Thyroid gland (tissue), 4 donors: ENCODE data around the gene CUEDC1. TPM values are rescaled to one million over a fixed set of nuclear protein-coding genes. Genes with fewer than 3 reads are reported as not detected.
A peak's percentile ranks its signal among the peaks of the same experiment; 100 is the strongest.

ENCODE experiments used
- DNase-seq, 2 donors: peaks; one replicate each; pipeline ENCODE4 v3.0.0-alpha.2; 2019
- H3K27ac ChIP-seq, 3 donors: fragments of 200-600 bp; sonication (generic); 1 replicate in 2 of 3; 2 replicates in 1 of 3; pipeline ENCODE4 v1.5.1; 2016 to 2019; ENCODE audit warnings: mild to moderate bottlenecking in 1 of 3, moderate library complexity in 1 of 3
- H3K27me3 ChIP-seq: fragments of 200-600 bp; sonication (generic); one replicate; pipeline ENCODE4 v1.5.1; 2019
- H3K36me3 ChIP-seq, 2 donors: fragments of 200-600 bp; sonication (generic); one replicate each; pipeline ENCODE4 v1.5.1; 2016 to 2019
- H3K4me1 ChIP-seq, 2 donors: fragments of 200-600 bp; sonication (generic); one replicate each; pipeline ENCODE4 v1.5.1; 2017 to 2019
- H3K4me3 ChIP-seq, 3 donors: fragments of 200-600 bp; sonication (generic); replicated peaks in 1 of 3; 1 replicate in 2 of 3; 2 replicates in 1 of 3; pipeline ENCODE4 v1.5.1; 2016; ENCODE audit warnings: mild to moderate bottlenecking in 1 of 3
- H3K9me3 ChIP-seq: fragments of 200-600 bp; sonication (generic); one replicate; pipeline ENCODE4 v1.5.1; 2017
- POLR2A ChIP-seq, 2 donors: fragments of 450-650 bp; IDR thresholded peaks; one replicate each; pipeline ENCODE4 v1.6.1; 2017; ENCODE audit warnings: antibody characterized with exemption in 2 of 2, mild to moderate bottlenecking in 2 of 2, moderate library complexity in 1 of 2
- WGBS, 2 donors: methylation state at CpG; one replicate each; pipeline ENCODE4 v1.1.5; 2017; 5-methylcytosine and 5-hydroxymethylcytosine counted together
- intact Hi-C: fragments of 100-400 bp; cut with DNase I; formaldehyde crosslinking; loops from one replicate; pipeline ENCODE4 v1.15.1; 2023
- total RNA-seq, 4 donors: library from RNA; depleted of rRNA; stranded (reverse); fragments of >200 nt; gene quantifications; one replicate each; pipeline ENCODE4 v1.2.3, GENCODE V29; 2016
- TF ChIP-seq, protein P1 (sequence below), 6 experiments: fragments of 200-600 bp in 3 of 6; fragments of 450-650 bp in 3 of 6; sonication (generic) in 3 of 6; IDR thresholded peaks; one replicate each; pipeline ENCODE4 v1.5.1; 2016 to 2019; ENCODE audit warnings: antibody characterized with exemption in 6 of 6, mild to moderate bottlenecking in 2 of 6, inconsistent platforms in 1 of 6, moderate library complexity in 1 of 6

The CUEDC1 gene
- total RNA-seq, 4 donors from 2014 or later = 25.6 to 32.3 (median 29.9) TPM

DNA sequence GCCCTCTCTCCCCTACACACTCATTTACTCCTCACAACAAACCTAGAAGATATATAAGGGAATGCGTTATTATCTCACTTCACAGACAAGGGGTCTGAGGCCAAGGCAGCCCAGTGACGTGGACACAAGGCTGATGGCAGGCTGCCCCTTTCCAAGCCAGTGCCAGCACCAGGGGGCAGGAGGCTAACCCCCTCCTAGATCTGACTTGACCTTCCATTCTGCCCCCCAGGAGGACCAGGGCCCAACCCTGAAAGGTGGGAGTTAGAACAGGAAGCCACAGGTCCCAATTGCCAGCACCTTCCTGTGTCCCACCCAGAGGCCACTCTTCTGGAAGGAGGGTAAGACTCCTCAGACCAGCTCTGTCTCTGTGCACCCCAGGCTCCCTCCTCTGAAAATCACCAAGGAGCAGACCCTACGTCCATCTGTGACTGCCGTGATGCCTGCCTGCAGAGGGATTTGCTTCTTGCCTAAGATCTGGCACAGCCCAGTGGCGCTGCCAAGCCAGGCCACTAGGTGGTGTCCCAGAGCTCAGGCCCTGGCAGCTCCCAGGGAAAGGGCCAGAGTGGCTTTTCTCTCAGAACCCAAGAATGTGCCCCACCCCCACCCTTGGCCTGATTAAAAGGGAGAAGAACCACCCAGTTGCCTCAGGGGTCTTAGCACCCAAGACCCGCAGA lies 62.9 kb downstream of the CUEDC1 start:
- Histone ChIP-seq H3K4me3 (no peak overlapping the region), H3K27ac (peak overlapping the region; percentile 90 to 99 (median 93)), H3K4me1 (peaks cover 54 to 68% of the 10 kb centered on the region in 2 donors), H3K27me3 (no peaks in the 10 kb centered on the region), H3K36me3 (no peaks in the 10 kb centered on the region), H3K9me3 (no peaks in the 10 kb centered on the region)
- intact Hi-C loops = loop anchor here (5.0 kb wide), 2 partner anchors 60 to 100 kb away; no protein-coding TSS in a partner anchor
- no peak for TF ChIP-seq POLR2A (IDR thresholded peaks at IDR 0.05)
- TF ChIP-seq, protein P1, sequence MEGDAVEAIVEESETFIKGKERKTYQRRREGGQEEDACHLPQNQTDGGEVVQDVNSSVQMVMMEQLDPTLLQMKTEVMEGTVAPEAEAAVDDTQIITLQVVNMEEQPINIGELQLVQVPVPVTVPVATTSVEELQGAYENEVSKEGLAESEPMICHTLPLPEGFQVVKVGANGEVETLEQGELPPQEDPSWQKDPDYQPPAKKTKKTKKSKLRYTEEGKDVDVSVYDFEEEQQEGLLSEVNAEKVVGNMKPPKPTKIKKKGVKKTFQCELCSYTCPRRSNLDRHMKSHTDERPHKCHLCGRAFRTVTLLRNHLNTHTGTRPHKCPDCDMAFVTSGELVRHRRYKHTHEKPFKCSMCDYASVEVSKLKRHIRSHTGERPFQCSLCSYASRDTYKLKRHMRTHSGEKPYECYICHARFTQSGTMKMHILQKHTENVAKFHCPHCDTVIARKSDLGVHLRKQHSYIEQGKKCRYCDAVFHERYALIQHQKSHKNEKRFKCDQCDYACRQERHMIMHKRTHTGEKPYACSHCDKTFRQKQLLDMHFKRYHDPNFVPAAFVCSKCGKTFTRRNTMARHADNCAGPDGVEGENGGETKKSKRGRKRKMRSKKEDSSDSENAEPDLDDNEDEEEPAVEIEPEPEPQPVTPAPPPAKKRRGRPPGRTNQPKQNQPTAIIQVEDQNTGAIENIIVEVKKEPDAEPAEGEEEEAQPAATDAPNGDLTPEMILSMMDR (IDR thresholded peaks at IDR 0.05) = peak; percentile 86 to 99 (median 97)
- peak; percentile 89 to 91 for DNase-seq
- 46 to 47% methylated on average over 6 of the region's 6 CpGs for WGBS, 2 donors

DNA sequence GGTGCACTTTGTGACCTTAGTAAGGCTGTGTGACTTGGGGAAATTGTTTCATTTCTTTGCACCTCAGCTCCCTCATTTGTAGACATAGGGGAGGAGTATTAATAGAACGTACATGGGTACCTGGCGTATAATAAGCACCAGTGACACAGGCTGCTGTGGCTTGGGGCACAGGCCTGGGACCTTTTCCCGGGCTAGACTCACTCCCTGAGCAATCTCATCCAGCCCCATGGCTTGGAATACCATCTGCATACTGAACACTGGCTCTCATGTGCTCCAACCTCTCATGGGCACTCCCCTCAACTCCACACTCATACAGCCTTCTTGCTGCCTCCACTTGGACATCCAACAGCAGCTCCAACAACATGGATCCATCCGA lies 64.4 kb downstream of the CUEDC1 start:
- 89 to 97% methylated on average over 3 to 4 of the region's 4 CpGs for WGBS, 2 donors
- Histone ChIP-seq H3K27ac (peak overlapping the region; percentile 65 to 93 (median 90)), H3K4me3 (no peak overlapping the region), H3K9me3 (no peaks in the 10 kb centered on the region), H3K27me3 (no peaks in the 10 kb centered on the region), H3K36me3 (no peaks in the 10 kb centered on the region), H3K4me1 (peaks cover 54 to 67% of the 10 kb centered on the region in 2 donors)
- no peak for TF ChIP-seq POLR2A (IDR thresholded peaks at IDR 0.05)
- TF ChIP-seq, protein P1 (IDR thresholded peaks at IDR 0.05) = no peak
- intact Hi-C loops = loop anchor here (5.0 kb wide), 2 partner anchors 61 to 101 kb away; no protein-coding TSS in a partner anchor
- DNase-seq = no peak

DNA sequence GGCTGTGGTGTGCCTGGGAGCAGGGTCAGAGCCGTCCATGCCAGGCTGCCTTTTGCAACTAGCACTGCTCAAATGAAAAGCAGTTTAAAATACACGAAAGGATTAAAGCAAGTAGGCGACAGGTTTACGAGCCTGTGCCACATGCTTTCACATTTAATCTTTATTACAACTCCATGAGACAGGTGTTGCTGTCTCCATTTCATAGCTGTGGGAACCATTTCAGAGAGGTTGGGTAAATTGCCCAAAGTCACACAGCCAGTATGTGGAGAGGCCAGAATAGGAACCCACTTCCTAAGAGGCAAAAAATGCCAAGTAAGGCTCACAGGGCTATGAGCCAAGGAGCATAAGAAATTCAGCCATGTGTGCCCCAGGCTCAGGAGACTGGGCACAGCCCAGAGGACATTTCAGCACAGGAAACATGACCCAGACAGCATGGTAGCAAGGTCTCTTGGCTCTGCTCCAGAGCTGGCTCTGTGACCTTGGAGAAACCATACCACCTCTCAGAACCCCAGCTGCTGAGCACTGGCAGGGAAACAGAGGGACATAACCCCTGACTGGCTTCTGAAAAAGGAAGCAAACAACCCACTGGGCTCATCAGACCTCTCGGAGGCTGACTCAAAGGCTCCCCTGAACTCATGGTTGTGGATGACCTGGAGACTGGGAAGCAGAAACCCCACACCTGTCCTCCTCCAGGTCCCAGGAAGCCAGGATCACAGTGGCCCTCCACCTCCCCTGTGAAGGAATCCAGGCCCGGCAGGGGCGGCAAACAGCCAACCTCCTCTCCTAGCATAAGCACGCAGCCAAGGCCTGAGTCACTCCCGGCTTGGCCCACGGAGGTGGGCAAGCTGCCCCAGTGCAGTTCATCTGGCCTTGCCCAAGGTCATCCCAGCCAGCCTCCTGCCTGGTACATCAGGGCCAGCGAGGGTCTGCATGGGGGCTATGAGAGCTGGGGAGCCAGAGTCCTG lies 65.0 kb downstream of the CUEDC1 start:
- Histone ChIP-seq H3K36me3 (no peaks in the 10 kb centered on the region), H3K9me3 (no peaks in the 10 kb centered on the region), H3K4me1 (peaks cover 47 to 60% of the 10 kb centered on the region in 2 donors), H3K27me3 (no peaks in the 10 kb centered on the region), H3K4me3 (no peak overlapping the region), H3K27ac (peak overlapping the region; percentile 65 to 93 (median 90))
- WGBS, 2 donors = 65 to 68% methylated on average over 8 of the region's 11 CpGs
- TF ChIP-seq, protein P1 (IDR thresholded peaks at IDR 0.05) = peak in 3 of 6 experiments; percentile 13 to 31 (median 18)
- no peak for TF ChIP-seq POLR2A (IDR thresholded peaks at IDR 0.05)
- intact Hi-C loops = loop anchor here (5.0 kb wide), 2 partner anchors 62 to 102 kb away; no protein-coding TSS in a partner anchor
- peak; percentile 92 to 95 for DNase-seq

- DNase-seq = no peak
- intact Hi-C loops = no loop called here
Observed at GRCh38 chr17:57889252-57889651, 66.0 kb downstream of the CUEDC1 start.

More at GRCh38 chr17:57889252-57889651, 66.0 kb downstream of the CUEDC1 start:
- Histone ChIP-seq H3K36me3 (peaks cover 0 to 3% of the 10 kb centered on the region in 2 donors), H3K27ac (peak overlapping the region; percentile 65 to 93 (median 90)), H3K4me3 (no peak overlapping the region), H3K4me1 (peaks cover 41 to 51% of the 10 kb centered on the region in 2 donors), H3K9me3 (no peaks in the 10 kb centered on the region), H3K27me3 (no peaks in the 10 kb centered on the region)
- WGBS, 2 donors = 91 to 100% methylated on average over 2 of the region's 2 CpGs
- TF ChIP-seq POLR2A (IDR thresholded peaks at IDR 0.05) = no peak
- TF ChIP-seq, protein P1 (IDR thresholded peaks at IDR 0.05) = no peak
